HFFc6 (cell line): ENCODE data around the gene GCH1. TPM values are rescaled to one million over a fixed set of nuclear protein-coding genes. Genes with fewer than 3 reads are reported as not detected.

Experiments used
- DNase-seq: peaks from one replicate; pipeline ENCODE4 v3.0.0-alpha.2; 2018
- H3K27ac Mint-ChIP-seq: 2 replicates; pipeline ENCODE4 v1.8.0; 2020; ENCODE audit warnings: mild to moderate bottlenecking, mixed read lengths
- H3K27me3 Mint-ChIP-seq: 2 replicates; pipeline ENCODE4 v1.8.0; 2021; ENCODE audit warnings: mild to moderate bottlenecking, moderate library complexity, mixed read lengths; ENCODE audit not compliant: insufficient read depth
- H3K36me3 Mint-ChIP-seq: 2 replicates; pipeline ENCODE4 v1.8.0; 2021; ENCODE audit warnings: low read depth, mixed read lengths
- H3K4me1 Mint-ChIP-seq: 2 replicates; pipeline ENCODE4 v1.8.0; 2020; ENCODE audit warnings: low read depth, mixed read lengths
- H3K4me3 Mint-ChIP-seq: 2 replicates; pipeline ENCODE4 v1.8.0; 2020; ENCODE audit warnings: mild to moderate bottlenecking, moderate library complexity, mixed read lengths
- H3K9me3 Mint-ChIP-seq: 2 replicates; pipeline ENCODE4 v1.8.0; 2020; ENCODE audit warnings: mild to moderate bottlenecking, mixed read lengths
- CTCF ChIP-seq: fragments of 200-600 bp; sonication (generic); IDR thresholded peaks from 2 replicates; pipeline ENCODE4 v1.5.0; 2021; ENCODE audit warnings: antibody characterized with exemption, mild to moderate bottlenecking
- total RNA-seq, 6 experiments: library from RNA; stranded (reverse); fragmentation: NEBNext Ultra II Directional; extraction: Animal tissue kit (Norgen Biotek cat#: 25700); gene quantifications; 2 replicates in 1 of 6; 3 replicates in 5 of 6; pipeline ENCODE4 v1.2.3, GENCODE V29; 2021

Gene GCH1
- total RNA-seq, 6 experiments from 2014 or later, result 0.20 to 0.45 (median 0.31) TPM

- no peaks in the 10 kb centered on the region for H3K36me3 Mint-ChIP-seq
- DNase-seq, result no peak
- H3K9me3 Mint-ChIP-seq, result no peaks in the 10 kb centered on the region
- H3K27ac Mint-ChIP-seq, result no peak overlapping the region
- no peak overlapping the region for H3K4me3 Mint-ChIP-seq
- H3K4me1 Mint-ChIP-seq, result peaks cover 13% of the 10 kb centered on the region
- peaks cover 23% of the 10 kb centered on the region for H3K27me3 Mint-ChIP-seq
- no peak for TF ChIP-seq CTCF
Observed at GRCh38 chr14:54806616-54807015, 96.0 kb downstream of the GCH1 start.

- DNase-seq, result peak; percentile 67
- H3K9me3 Mint-ChIP-seq, result no peaks in the 10 kb centered on the region
- H3K27me3 Mint-ChIP-seq, result peaks cover 20% of the 10 kb centered on the region
- H3K27ac Mint-ChIP-seq, result no peak overlapping the region
- TF ChIP-seq CTCF, result peak; percentile 99
- no peaks in the 10 kb centered on the region for H3K36me3 Mint-ChIP-seq
- H3K4me3 Mint-ChIP-seq, result peak overlapping the region; percentile 71
- peaks cover 13% of the 10 kb centered on the region for H3K4me1 Mint-ChIP-seq
Observed at GRCh38 chr14:54805445-54806322, 96.9 kb downstream of the GCH1 start.

GRCh38 chr14:54805070-54805444, 97.6 kb downstream of the GCH1 start:
- DNase-seq, result no peak
- no peak for TF ChIP-seq CTCF
- Mint-ChIP-seq H3K9me3 (no peaks in the 10 kb centered on the region), H3K27me3 (peaks cover 20% of the 10 kb centered on the region), H3K36me3 (no peaks in the 10 kb centered on the region), H3K4me1 (peaks cover 13% of the 10 kb centered on the region), H3K27ac (no peak overlapping the region), H3K4me3 (no peak overlapping the region)

- no peak for DNase-seq
- Mint-ChIP-seq H3K4me3 (no peak overlapping the region), H3K27me3 (peaks cover 24% of the 10 kb centered on the region)
Observed at GRCh38 chr14:54804538-54805041, 98.0 kb downstream of the GCH1 start.

GRCh38 chr14:54803926-54804537, 98.6 kb downstream of the GCH1 start:
- Mint-ChIP-seq H3K36me3 (no peaks in the 10 kb centered on the region), H3K4me3 (no peak overlapping the region), H3K27me3 (peaks cover 23% of the 10 kb centered on the region), H3K4me1 (peaks cover 13% of the 10 kb centered on the region), H3K9me3 (no peaks in the 10 kb centered on the region), H3K27ac (no peak overlapping the region)
- no peak for DNase-seq
- peak; percentile 30; the same call in 1 of the 2 replicates for TF ChIP-seq CTCF

More at GRCh38 chr14:54804538-54805041, 98.0 kb downstream of the GCH1 start:
- Mint-ChIP-seq H3K27ac (no peak overlapping the region), H3K4me1 (peaks cover 13% of the 10 kb centered on the region), H3K9me3 (no peaks in the 10 kb centered on the region), H3K36me3 (no peaks in the 10 kb centered on the region)
- TF ChIP-seq CTCF, result no peak
